GM12878 (cell line): ENCODE data around the gene KCND2. TPM values are rescaled to one million over a fixed set of nuclear protein-coding genes. Genes with fewer than 3 reads are reported as not detected.

Experiments
- ATAC-seq: fragments of 200-7000 bp; cut with Tn5 transposase; 3 replicates; pipeline ENCODE4 v1.9.1; 2020; ENCODE audit warnings: mild to moderate bottlenecking, moderate library complexity
- BruUV-seq: library from RNA; stranded (reverse); fragments of 400-500 nt; replicated peaks from 2 replicates; lab custom pipeline; 2021; lab: Mats Ljungman, UMichigan
- CTCF ChIA-PET: fragments of 300-600 bp; sonication (Branson Sonifier 250); formaldehyde crosslinking; extraction: SDS; loops from one replicate; lab custom pipeline; 2021; ENCODE audit warnings: inconsistent platforms; lab: Yijun Ruan, JAX
- POLR2A ChIA-PET: fragments of 350-600 bp; formaldehyde crosslinking; extraction: SDS; loops from one replicate; lab custom pipeline; 2021; ENCODE audit warnings: inconsistent platforms; lab: Charles Lee
- RAD21 ChIA-PET: fragments of 300-600 bp; sonication (Branson Sonifier 250); formaldehyde crosslinking; loops from one replicate; lab custom pipeline; 2023; ENCODE audit warnings: antibody characterized with exemption; ENCODE audit not compliant: unreplicated experiment; lab: Charles Lee
- SMC1A ChIA-PET: fragments of 300-600 bp; sonication (Branson Sonifier 250); formaldehyde crosslinking; loops from one replicate; lab custom pipeline; 2023; ENCODE audit not compliant: unreplicated experiment, uncharacterized antibody; lab: Charles Lee
- DNase-seq: peaks from one replicate; pipeline ENCODE4 v3.0.0-alpha.2; 2011; ENCODE audit warnings: low read depth, low spot score
- FAIRE-seq: peaks from 3 replicates; lab custom pipeline; 2011; peaks lifted over from hg19 to GRCh38; lab: Jason Lieb, UNC
- H2AFZ ChIP-seq: 2 replicates; pipeline ENCODE4 v1.6.0; 2011; ENCODE audit warnings: low read depth, low read length, control low read depth; ENCODE audit not compliant: control insufficient read depth
- H3K27ac ChIP-seq: 2 replicates; pipeline ENCODE4 v1.5.1; 2011; ENCODE audit warnings: control low read depth; ENCODE audit not compliant: control insufficient read depth, insufficient read depth
- H3K27me3 ChIP-seq, 2 experiments: replicated peaks in 1 of 2; 2 replicates each; pipeline versions ENCODE4 v1.6.0 to v1.6.1; 2011; ENCODE audit warnings: low read length in 1 of 2; ENCODE audit not compliant: control insufficient read depth in 2 of 2, insufficient read depth in 2 of 2
- H3K36me3 ChIP-seq, 2 experiments: 2 replicates each; pipeline ENCODE4 v1.5.1; 2011; ENCODE audit warnings: low read length in 1 of 2; ENCODE audit not compliant: control insufficient read depth in 2 of 2, insufficient read depth in 2 of 2
- H3K4me1 ChIP-seq: 2 replicates; pipeline ENCODE4 v1.6.1; 2011; ENCODE audit warnings: mild to moderate bottlenecking, low read length, moderate library complexity, mixed read lengths; ENCODE audit not compliant: control insufficient read depth, insufficient read depth
- H3K4me2 ChIP-seq: 2 replicates; pipeline ENCODE4 v1.6.0; 2011; ENCODE audit warnings: control low read depth; ENCODE audit not compliant: control insufficient read depth, insufficient read depth
- H3K4me3 ChIP-seq: fragments of 200-600 bp; sonication (generic); 2 replicates; pipeline ENCODE4 v1.5.1; 2016
- H3K79me2 ChIP-seq: 2 replicates; pipeline ENCODE4 v1.6.0; 2011; ENCODE audit warnings: low read length; ENCODE audit not compliant: control insufficient read depth, insufficient read depth
- H3K9ac ChIP-seq: 2 replicates; pipeline ENCODE4 v1.8.0; 2011; ENCODE audit warnings: low read length, control low read depth, mixed read lengths; ENCODE audit not compliant: control insufficient read depth, insufficient read depth
- H3K9me3 ChIP-seq: replicated peaks from 3 replicates; pipeline ENCODE4 v1.5.1; 2011; ENCODE audit warnings: mild to moderate bottlenecking, low read length; ENCODE audit not compliant: control insufficient read depth, insufficient read depth
- H4K20me1 ChIP-seq: 2 replicates; pipeline ENCODE4 v1.6.0; 2011; ENCODE audit not compliant: control insufficient read depth, insufficient read depth
- CEBPB ChIP-seq, 2 experiments: fragments of 150-350 bp in 1 of 2; IDR thresholded peaks; 2 replicates each; pipeline ENCODE4 v1.6.1; 2012 to 2014; ENCODE audit warnings: low read depth in 2 of 2, low read length in 2 of 2, borderline replicate concordance in 1 of 2, inconsistent platforms in 1 of 2
- CHD2 ChIP-seq: IDR thresholded peaks from 2 replicates; pipeline ENCODE4 v1.6.1; 2011; ENCODE audit warnings: low read depth, low read length, improper control_type of control experiment, borderline replicate concordance
- CREM ChIP-seq: IDR thresholded peaks from 2 replicates; pipeline ENCODE4 v1.6.1; 2014; ENCODE audit warnings: antibody characterized with exemption, low read depth
- IKZF2 ChIP-seq, 2 experiments: fragments of 450-650 bp; IDR thresholded peaks; 2 replicates each; pipeline ENCODE4 v1.6.1; 2017; ENCODE audit warnings: mild to moderate bottlenecking in 2 of 2, moderate library complexity in 2 of 2
- JUND ChIP-seq: IDR thresholded peaks from 2 replicates; pipeline ENCODE4 v1.6.1; 2012; ENCODE audit warnings: low read depth, mild to moderate bottlenecking, low read length, improper control_type of control experiment, moderate library complexity
- POU2F2 ChIP-seq: IDR thresholded peaks from 3 replicates; pipeline ENCODE4 v1.6.1; 2011; ENCODE audit warnings: low read depth, mild to moderate bottlenecking, low read length, borderline replicate concordance
- STAT3 ChIP-seq: IDR thresholded peaks from 2 replicates; pipeline ENCODE4 v1.6.1; 2011; ENCODE audit warnings: low read depth, low read length, improper control_type of control experiment
- TCF3 ChIP-seq: IDR thresholded peaks from 2 replicates; pipeline ENCODE4 v1.6.1; 2012; ENCODE audit warnings: low read depth, mild to moderate bottlenecking, low read length, borderline replicate concordance; ENCODE audit not compliant: insufficient read depth
- in situ Hi-C: fragments of 300-500 bp; cut with MboI; formaldehyde crosslinking; loops from 9 replicates; pipeline ENCODE4 v1.14.3; 2018; ENCODE audit warnings: mixed read lengths
- intact Hi-C: fragments of 100-400 bp; cut with micrococcal nuclease; formaldehyde crosslinking; loops from one replicate; pipeline ENCODE4 v1.14.2; 2022; ENCODE audit not compliant: unreplicated experiment
- polyA plus RNA-seq, 11 experiments: library from polyadenylated mRNA; depleted of rRNA in 4 of 11; unstranded in 6 of 11; stranded (reverse) in 5 of 11; fragments of >200 nt; fragmentation: Nextera tagmentation in 4 of 11; fragmentation: Illumina TruSeq in 1 of 11; extraction: Ambion mirVana in 4 of 11; extraction: Trizol in 1 of 11; gene quantifications; 1 replicate in 1 of 11; 2 replicates in 10 of 11; pipeline versions ENCODE4 v1.2.1 to v1.2.3, GENCODE V29; 2011 to 2016; ENCODE audit warnings: inconsistent platforms in 2 of 11, missing spikeins in 2 of 11, low read depth in 1 of 11
- total RNA-seq, 4 experiments: library from RNA; depleted of rRNA in 3 of 4; stranded (reverse); fragments of >200 nt in 3 of 4; fragmentation: Illumina TruSeq in 1 of 4; extraction: Trizol in 1 of 4; gene quantifications; 2 replicates each; pipeline versions ENCODE4 v1.2.1 to v1.2.3, GENCODE V29; 2013 to 2021
- TF ChIP-seq, protein P1 (sequence below): fragments of 450-650 bp; IDR thresholded peaks from 2 replicates; pipeline ENCODE4 v1.6.1; 2018; ENCODE audit warnings: borderline replicate concordance, mild to moderate bottlenecking; ENCODE audit not compliant: partially characterized antibody
- TF ChIP-seq, protein P2 (sequence below): fragments of 150-350 bp; IDR thresholded peaks from 2 replicates; pipeline ENCODE4 v1.6.1; 2014; ENCODE audit warnings: mild to moderate bottlenecking, low read depth, low read length
- TF ChIP-seq, protein P3 (sequence below), 3 experiments: IDR thresholded peaks in 2 of 3; conservative IDR thresholded peaks in 1 of 3; 2 replicates each; pipeline ENCODE4 v1.5.1; 2011; ENCODE audit warnings: low read depth in 3 of 3, low read length in 3 of 3, mild to moderate bottlenecking in 3 of 3, control low read depth in 2 of 3, moderate library complexity in 2 of 3, inconsistent platforms in 1 of 3, mixed read lengths in 1 of 3; ENCODE audit not compliant: control insufficient read depth in 2 of 3, insufficient read depth in 1 of 3; ENCODE audit errors: extremely low read depth in 1 of 3
- TF ChIP-seq, protein P4 (sequence below): IDR thresholded peaks from 2 replicates; pipeline ENCODE4 v1.6.1; 2012; ENCODE audit warnings: low read depth, low read length, improper control_type of control experiment
- TF ChIP-seq, protein P5 (sequence below): fragments of 450-650 bp; formaldehyde crosslinking; IDR thresholded peaks from 2 replicates; pipeline ENCODE4 v1.5.0; 2022; ENCODE audit warnings: mild to moderate bottlenecking, missing genetic modification characterization

Gene KCND2
- total and polyA plus RNA-seq, 10 of the 15 experiments (the other 5 are each of a cell fraction or from before 2014, with no cell fraction given), result 3.6 to 22.3 (median 6.3) TPM

DNA sequence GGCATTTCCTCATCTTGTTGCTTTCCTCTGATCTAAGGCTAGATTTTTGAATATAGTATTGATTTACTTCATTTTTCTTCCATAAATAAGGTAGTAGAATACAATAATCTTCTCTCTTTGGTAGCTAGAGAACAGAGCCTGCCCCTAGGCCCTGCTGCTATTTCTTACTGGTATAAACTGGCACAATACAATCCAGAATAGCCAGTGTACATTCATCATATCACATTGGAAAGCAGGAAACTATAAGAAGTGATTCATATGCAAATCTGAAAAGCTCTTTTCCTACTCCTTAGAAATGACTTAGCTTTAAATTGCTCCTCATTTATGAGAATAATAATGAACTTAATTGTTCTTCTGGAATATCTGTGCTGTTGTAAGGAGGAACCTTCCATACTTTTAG lies 100.2 kb downstream of the KCND2 start:
- DNase-seq (no peak), ATAC-seq (no peak), FAIRE-seq (no peak)
- Histone ChIP-seq H3K4me2 (no peak overlapping the region), H2AFZ (no peak overlapping the region), H3K4me1 (no peaks in the 10 kb centered on the region), H3K79me2 (no peaks in the 10 kb centered on the region), H3K27ac (no peak overlapping the region), H3K27me3 (no peaks in the 10 kb centered on the region), H3K9ac (no peak overlapping the region), H3K36me3 (no peaks in the 10 kb centered on the region), H4K20me1 (no peaks in the 10 kb centered on the region), H3K4me3 (no peak overlapping the region), H3K9me3 (no peaks in the 10 kb centered on the region)
- SMC1A ChIA-PET, result interaction anchor here (0.6 to 1.8 kb wide), 8 partner anchors 9 to 182 kb away, joined by 3 to 8 read pairs (median 4); no protein-coding TSS in a partner anchor
- no TSS peak for BruUV-seq
- POLR2A ChIA-PET, result interaction anchor here (1.0 kb wide), 1 partner anchor 9 kb away, joined by 3 read pairs; no protein-coding TSS in a partner anchor
- CTCF ChIA-PET, result interaction anchor here (1.1 to 1.5 kb wide), 2 partner anchors 10 to 37 kb away, joined by 3 to 5 read pairs; no protein-coding TSS in a partner anchor
- RAD21 ChIA-PET, result interaction anchor here (0.7 to 2.2 kb wide), 3 partner anchors 12 to 68 kb away, joined by 3 to 9 read pairs (median 3); no protein-coding TSS in a partner anchor
- intact Hi-C loops (no loop called here), in situ Hi-C loops (no loop called here)
- TF ChIP-seq, protein P1, sequence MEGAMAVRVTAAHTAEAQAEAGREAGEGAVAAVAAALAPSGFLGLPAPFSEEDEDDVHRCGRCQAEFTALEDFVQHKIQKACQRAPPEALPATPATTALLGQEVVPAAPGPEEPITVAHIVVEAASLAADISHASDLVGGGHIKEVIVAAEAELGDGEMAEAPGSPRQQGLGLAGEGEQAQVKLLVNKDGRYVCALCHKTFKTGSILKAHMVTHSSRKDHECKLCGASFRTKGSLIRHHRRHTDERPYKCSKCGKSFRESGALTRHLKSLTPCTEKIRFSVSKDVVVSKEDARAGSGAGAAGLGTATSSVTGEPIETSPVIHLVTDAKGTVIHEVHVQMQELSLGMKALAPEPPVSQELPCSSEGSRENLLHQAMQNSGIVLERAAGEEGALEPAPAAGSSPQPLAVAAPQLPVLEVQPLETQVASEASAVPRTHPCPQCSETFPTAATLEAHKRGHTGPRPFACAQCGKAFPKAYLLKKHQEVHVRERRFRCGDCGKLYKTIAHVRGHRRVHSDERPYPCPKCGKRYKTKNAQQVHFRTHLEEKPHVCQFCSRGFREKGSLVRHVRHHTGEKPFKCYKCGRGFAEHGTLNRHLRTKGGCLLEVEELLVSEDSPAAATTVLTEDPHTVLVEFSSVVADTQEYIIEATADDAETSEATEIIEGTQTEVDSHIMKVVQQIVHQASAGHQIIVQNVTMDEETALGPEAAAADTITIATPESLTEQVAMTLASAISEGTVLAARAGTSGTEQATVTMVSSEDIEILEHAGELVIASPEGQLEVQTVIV, result no peak
- no peak for TF ChIP-seq TCF3
- TF ChIP-seq, protein P2, sequence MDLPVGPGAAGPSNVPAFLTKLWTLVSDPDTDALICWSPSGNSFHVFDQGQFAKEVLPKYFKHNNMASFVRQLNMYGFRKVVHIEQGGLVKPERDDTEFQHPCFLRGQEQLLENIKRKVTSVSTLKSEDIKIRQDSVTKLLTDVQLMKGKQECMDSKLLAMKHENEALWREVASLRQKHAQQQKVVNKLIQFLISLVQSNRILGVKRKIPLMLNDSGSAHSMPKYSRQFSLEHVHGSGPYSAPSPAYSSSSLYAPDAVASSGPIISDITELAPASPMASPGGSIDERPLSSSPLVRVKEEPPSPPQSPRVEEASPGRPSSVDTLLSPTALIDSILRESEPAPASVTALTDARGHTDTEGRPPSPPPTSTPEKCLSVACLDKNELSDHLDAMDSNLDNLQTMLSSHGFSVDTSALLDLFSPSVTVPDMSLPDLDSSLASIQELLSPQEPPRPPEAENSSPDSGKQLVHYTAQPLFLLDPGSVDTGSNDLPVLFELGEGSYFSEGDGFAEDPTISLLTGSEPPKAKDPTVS, result no peak
- TF ChIP-seq IKZF2 (IDR thresholded peaks at IDR 0.05), result no peak
- TF ChIP-seq, protein P3, sequence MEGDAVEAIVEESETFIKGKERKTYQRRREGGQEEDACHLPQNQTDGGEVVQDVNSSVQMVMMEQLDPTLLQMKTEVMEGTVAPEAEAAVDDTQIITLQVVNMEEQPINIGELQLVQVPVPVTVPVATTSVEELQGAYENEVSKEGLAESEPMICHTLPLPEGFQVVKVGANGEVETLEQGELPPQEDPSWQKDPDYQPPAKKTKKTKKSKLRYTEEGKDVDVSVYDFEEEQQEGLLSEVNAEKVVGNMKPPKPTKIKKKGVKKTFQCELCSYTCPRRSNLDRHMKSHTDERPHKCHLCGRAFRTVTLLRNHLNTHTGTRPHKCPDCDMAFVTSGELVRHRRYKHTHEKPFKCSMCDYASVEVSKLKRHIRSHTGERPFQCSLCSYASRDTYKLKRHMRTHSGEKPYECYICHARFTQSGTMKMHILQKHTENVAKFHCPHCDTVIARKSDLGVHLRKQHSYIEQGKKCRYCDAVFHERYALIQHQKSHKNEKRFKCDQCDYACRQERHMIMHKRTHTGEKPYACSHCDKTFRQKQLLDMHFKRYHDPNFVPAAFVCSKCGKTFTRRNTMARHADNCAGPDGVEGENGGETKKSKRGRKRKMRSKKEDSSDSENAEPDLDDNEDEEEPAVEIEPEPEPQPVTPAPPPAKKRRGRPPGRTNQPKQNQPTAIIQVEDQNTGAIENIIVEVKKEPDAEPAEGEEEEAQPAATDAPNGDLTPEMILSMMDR (IDR thresholded peaks at IDR 0.05 in 2 of 3, conservative IDR thresholded peaks at IDR 0.05 in 1 of 3; ENCODE audit: control insufficient read depth in 2 of 3, extremely low read depth in 1 of 3, insufficient read depth in 1 of 3, low read depth in 3 of 3, low read length in 3 of 3), result no peak
- TF ChIP-seq CREM, result no peak
- TF ChIP-seq, protein P4, sequence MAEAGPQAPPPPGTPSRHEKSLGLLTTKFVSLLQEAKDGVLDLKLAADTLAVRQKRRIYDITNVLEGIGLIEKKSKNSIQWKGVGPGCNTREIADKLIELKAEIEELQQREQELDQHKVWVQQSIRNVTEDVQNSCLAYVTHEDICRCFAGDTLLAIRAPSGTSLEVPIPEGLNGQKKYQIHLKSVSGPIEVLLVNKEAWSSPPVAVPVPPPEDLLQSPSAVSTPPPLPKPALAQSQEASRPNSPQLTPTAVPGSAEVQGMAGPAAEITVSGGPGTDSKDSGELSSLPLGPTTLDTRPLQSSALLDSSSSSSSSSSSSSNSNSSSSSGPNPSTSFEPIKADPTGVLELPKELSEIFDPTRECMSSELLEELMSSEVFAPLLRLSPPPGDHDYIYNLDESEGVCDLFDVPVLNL, result no peak
- TF ChIP-seq CHD2, result no peak
- TF ChIP-seq STAT3, result no peak
- no peak for TF ChIP-seq POU2F2
- TF ChIP-seq JUND, result no peak
- TF ChIP-seq, protein P5, sequence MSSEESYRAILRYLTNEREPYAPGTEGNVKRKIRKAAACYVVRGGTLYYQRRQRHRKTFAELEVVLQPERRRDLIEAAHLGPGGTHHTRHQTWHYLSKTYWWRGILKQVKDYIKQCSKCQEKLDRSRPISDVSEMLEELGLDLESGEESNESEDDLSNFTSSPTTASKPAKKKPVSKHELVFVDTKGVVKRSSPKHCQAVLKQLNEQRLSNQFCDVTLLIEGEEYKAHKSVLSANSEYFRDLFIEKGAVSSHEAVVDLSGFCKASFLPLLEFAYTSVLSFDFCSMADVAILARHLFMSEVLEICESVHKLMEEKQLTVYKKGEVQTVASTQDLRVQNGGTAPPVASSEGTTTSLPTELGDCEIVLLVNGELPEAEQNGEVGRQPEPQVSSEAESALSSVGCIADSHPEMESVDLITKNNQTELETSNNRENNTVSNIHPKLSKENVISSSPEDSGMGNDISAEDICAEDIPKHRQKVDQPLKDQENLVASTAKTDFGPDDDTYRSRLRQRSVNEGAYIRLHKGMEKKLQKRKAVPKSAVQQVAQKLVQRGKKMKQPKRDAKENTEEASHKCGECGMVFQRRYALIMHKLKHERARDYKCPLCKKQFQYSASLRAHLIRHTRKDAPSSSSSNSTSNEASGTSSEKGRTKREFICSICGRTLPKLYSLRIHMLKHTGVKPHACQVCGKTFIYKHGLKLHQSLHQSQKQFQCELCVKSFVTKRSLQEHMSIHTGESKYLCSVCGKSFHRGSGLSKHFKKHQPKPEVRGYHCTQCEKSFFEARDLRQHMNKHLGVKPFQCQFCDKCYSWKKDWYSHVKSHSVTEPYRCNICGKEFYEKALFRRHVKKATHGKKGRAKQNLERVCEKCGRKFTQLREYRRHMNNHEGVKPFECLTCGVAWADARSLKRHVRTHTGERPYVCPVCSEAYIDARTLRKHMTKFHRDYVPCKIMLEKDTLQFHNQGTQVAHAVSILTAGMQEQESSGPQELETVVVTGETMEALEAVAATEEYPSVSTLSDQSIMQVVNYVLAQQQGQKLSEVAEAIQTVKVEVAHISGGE (CRISPR knock-in tag), result no peak
- no peak for TF ChIP-seq CEBPB (IDR thresholded peaks at IDR 0.05; ENCODE audit: borderline replicate concordance in 1 of 2, low read depth in 2 of 2, low read length in 2 of 2)
